Stimulated activated CD8-positive, alpha-beta memory T cell treated with anti-CD3 and anti-CD28 coated beads, Interleukin-7, amount 100 ng/mL, for 1 hour (primary cell): ENCODE results near the gene ABI1.

Source experiments
- DNase-seq, 2 donors: peaks; one replicate each; pipeline ENCODE4 v3.0.0-alpha.2; 2020; ENCODE audit warnings: low read depth in 2 of 2

ABI1 gene

GRCh38 chr10:26770069-26770468 lies 90.7 kb downstream of the ABI1 start:
- no peak for DNase-seq

DNA sequence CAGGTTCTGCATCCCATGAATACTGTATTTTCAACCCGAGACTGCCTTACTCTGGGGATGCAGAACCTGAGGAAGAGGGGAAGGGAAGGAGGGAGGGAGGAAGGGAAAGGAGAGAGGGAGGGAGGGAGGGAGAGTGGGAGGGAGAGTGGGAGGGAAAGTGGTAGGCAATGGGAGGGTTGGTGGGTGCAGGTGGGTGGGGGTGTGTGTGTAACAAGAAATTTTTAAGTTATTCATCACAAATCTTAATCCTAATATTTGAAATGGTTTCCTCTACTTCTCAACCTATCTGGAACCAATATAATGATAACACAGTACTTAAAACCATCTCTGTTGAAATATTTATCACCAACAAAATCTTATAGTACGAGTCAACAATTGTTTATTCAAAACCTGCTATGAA lies 95.2 kb downstream of the ABI1 start:
- DNase-seq: no peak

DNA sequence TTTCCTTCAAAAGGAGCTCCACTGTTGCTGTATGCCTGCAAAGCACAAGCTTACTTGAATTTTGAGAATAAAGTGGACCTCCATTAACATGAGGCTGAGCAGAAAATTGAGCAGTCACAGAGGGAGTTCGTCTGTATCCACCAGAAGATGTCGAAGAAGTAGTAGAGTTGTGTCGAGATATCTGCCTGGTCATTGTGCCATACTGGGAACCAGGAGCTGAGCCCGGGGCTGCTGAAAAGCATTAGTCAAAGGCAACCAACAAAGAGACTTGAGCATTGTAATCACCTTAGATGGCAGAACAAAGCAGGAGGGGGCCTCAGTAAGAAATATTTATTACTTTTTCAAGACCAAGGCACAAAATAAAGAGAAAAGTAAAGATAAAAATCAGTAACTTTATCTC lies 101.8 kb downstream of the ABI1 start:
- DNase-seq: no peak

DNA sequence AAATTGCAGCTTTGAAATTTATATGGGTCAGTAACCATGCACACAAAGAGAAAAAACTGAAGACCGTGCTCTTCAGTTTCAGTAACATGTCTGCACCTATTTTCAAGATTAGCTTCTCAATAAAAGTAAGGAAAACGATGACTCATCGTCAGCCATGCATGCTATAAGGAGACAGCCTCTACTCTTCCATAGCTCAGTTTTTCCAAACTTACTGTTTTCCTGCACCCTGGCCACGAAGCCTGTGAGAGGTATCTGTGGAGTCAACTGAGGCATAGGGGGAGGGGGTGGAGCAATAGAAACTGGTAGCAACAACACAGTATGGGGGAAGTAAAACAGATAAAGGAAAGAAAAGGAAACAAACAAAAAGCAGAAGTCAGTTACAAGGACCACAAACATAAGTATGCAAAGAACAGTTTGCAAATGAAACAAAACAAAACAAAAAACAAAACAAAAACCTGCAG lies 105.3 kb downstream of the ABI1 start:
- no peak for DNase-seq

DNA sequence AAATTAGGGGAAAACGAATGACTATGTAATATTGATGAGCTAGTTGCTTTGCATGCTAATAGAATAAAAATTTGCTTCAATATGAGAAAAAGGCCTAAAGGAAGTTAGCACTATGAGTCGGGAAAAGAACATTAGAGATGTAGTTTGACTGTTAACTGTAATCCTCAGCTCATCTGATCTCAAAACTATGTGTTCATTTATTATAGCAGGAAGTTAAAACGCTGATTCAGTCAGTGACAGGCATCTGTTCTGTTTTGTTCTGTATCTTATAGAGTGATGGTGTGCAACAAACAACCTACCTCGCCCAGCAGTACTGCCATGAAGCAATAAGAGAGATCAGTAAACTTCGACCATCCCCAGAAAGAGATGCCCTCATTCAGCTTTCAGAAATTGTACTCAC lies 114.7 kb downstream of the ABI1 start:
- DNase-seq: no peak

DNA sequence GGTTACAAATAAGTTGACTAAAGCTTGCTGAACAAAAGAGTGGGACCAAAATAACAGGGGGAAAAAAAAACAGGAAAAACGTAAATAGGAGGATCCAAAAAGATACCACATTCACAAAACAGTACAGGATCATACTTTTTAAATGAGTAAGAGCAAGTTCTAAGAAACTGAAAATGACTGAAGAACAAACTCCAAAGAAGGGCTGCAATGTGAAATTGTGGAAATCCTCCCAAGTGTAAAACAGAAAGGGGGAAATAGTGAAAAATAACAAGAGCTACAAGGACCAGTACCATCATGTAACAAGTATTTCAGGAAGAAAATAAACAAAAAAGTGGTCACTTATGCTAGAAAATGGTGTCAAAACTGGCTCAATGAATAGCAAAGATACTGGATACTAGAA lies 116.9 kb downstream of the ABI1 start:
- no peak for DNase-seq

GRCh38 chr10:26743091-26743490 lies 117.7 kb downstream of the ABI1 start:
- no peak for DNase-seq

DNA sequence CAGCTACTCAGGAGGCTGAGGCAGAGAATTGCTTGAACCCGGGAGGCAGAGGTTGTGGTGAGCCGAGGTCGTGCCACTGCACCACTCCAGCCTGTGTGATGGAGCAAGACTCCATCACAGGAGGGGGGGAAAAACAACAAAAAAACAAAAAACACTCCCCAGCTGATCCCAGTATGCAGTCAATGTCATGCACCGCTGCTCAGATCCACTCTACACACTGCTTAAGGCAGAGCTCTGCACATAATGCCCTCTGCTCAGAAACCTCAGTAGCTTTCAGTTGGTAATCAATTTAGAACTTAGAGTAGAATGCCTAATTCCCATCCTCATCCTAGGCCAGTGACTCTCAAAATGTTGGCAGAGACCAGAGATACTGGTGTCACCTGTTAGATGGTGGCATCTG lies 119.4 kb downstream of the ABI1 start:
- no peak for DNase-seq

- no peak for DNase-seq
Measured at GRCh38 chr10:26739071-26739631, 121.6 kb downstream of the ABI1 start.

- no peak for DNase-seq
Measured at GRCh38 chr10:26738301-26738911, 122.4 kb downstream of the ABI1 start.

DNA sequence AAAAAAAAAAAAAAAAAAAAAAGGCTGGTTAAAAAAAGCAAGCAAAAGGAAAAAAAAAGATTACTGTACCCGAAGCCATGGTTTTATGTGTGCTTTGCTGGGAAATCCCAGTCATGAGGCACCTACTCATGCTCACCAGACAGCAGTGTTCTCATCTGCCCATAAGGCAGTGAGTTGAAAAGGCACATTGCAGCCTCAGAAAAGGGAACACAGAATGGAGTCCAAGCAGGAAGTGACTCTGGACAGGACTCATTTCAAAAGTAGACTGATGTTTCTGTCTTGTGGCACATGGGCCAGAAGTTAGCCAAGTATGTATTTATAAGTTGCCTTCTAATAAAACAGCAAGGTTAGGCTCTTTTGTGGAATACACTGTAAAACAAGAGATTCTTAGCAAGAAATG lies 123.0 kb downstream of the ABI1 start:
- no peak for DNase-seq

GRCh38 chr10:26735435-26735834 lies 125.3 kb downstream of the ABI1 start:
- no peak for DNase-seq

GRCh38 chr10:26733750-26734568 lies 126.8 kb downstream of the ABI1 start:
- DNase-seq: no peak

GRCh38 chr10:26730552-26730951 lies 130.2 kb downstream of the ABI1 start:
- no peak for DNase-seq

GRCh38 chr10:26729395-26729794 lies 131.4 kb downstream of the ABI1 start:
- DNase-seq: no peak

GRCh38 chr10:26728957-26729356 lies 131.8 kb downstream of the ABI1 start:
- DNase-seq: no peak

GRCh38 chr10:26727005-26727404 lies 133.8 kb downstream of the ABI1 start:
- no peak for DNase-seq

GRCh38 chr10:26725837-26726727 lies 134.7 kb downstream of the ABI1 start:
- peak in 1 of 2 donors; percentile 5 for DNase-seq

DNA sequence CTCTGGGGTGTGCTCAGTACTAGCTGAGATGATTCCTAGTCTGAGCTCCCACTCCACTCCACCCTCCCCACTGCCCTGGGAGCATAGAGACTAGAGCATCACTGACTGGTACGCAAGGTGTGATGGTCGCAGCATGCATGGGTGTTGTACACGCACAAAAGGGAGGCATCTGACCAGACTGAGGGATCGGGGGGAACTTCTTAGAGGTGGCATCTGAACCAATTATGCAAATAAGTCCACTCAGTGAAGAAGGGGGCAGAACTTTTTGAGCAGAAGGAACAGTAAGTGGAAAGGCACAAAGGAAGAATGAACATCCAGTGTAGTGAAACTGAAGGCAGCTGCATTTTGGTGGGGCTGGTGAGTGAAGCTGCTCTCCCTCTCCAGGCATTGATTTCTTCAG lies 137.7 kb downstream of the ABI1 start:
- DNase-seq: no peak

GRCh38 chr10:26721561-26721960 lies 139.2 kb downstream of the ABI1 start:
- DNase-seq: no peak

DNA sequence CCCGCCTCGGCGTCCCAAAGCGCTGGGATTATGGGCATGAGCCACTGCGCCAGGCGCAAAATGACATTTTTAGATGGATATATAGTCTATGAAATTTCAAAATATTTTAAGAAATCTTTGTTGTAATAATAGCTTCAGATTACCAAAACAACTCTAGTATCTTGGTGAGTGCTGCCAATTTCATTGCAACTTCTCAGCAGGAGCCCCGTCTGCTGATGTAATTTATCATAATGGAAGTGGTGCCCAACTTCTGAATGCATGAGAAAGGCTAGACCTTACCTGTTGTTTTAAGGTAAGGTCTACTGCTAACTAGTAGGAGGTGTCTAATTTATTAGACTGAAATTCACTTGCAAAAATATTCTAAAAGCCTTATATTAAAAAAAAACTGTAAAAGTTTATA lies 143.3 kb downstream of the ABI1 start:
- DNase-seq: no peak

DNA sequence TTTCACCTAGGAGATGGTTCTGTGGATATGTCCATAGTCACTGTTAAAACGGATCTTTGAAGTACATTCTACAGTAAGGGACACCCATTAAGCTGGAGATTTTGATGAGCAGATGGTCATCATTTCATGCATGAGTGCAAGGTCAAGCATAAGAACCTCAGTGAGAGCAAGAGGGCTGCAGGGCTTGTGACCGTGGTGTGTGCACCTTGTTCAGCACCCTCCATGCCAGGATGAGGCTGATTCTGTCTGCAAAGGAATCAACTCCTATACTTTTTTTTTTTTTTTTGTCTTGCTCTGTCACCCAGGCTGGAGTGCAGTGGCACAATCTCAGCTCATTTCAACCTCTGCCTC lies 145.6 kb downstream of the ABI1 start:
- no peak for DNase-seq
